HG03280 (cell line): ENCODE measurements around the gene TLE3.
"Not testable (repeated sequence)": the region's sequence is repeated elsewhere in the genome, so short reads cannot be mapped to it uniquely, and the experiment has no call there.

ENCODE experiments used
- ATAC-seq: cut with Tn5 transposase; IDR thresholded peaks from one replicate; pipeline ENCODE4 v1.9.1; 2021; ENCODE audit warnings: mild to moderate bottlenecking, moderate library complexity; ENCODE audit not compliant: unreplicated experiment

Gene TLE3

GRCh38 chr15:70127288-70127746 lies 29.6 kb upstream of the TLE3 start:
- no peak for ATAC-seq

DNA sequence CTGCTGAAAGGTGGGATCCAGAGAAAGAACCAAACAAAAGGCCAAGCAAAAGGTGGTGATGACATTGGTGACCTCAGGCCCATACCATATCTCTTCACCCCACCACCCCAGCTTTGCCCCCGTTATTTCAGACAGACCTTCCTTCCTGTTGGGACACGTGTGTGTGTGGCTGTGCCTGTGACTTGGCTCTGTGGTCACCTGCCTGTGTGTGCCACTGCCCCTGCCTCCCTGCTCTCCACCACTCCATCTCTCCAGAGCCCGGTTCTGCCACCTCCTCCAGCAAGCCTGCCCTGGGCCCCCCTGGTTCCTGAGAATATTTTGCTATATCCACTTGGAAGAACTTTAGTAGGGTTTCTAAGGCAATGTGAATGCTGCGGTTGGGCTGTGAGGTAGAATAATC lies 28.6 kb upstream of the TLE3 start:
- ATAC-seq, result no peak

DNA sequence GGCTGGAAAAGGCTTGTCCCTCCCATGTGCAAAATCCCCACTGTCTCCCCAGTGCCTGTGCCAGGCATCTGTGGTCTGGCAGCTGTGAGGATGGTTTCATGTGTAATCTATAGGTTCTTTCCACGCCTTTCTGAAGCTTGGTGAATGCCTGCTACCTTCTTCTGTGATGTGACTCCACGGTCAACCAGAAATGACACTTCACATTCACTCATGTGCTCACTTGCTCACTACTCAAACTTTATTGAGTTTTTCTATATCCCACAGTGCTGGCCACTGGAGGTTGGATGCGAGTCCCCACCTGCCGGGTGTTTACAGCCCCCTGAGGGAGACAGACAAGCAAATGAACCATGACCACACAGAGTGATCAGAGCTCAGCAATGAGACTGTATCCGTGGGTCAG lies 27.9 kb upstream of the TLE3 start:
- ATAC-seq, result no peak

DNA sequence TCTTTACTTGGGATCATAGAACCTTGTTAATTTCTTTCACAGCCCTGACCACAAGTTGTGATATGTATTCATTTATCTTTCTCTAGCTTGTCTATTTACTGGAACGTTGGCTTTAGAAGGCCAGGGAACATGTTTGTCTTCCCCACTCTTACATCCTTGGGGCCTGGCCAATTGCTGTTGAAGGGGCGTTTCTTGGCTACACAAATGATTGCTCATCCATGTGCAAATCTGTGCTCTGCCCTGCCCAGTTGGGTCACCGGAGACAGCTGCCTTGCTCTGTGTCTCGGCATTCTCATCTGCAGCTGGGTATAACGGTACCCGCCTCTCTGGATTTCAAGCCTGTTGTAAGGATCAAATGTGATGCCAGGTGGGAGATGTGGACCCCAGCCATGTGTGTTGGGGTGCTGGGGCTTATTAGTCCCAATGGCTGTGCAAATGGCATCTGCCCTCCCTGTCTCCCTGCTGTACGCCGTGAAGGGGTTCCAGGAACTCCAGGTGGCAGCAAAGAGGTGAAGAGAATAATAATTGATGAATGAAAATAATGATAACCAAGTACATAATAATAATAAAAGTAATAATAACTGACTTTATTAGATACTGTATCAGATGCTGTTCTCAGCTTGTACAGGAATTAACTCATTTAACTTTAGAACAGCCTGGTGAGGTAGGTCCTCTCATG lies 24.0 kb upstream of the TLE3 start:
- ATAC-seq, result no peak

- no peak for ATAC-seq
Observed at GRCh38 chr15:70120958-70121623, 23.4 kb upstream of the TLE3 start.

GRCh38 chr15:70119911-70120508 lies 22.3 kb upstream of the TLE3 start:
- no peak for ATAC-seq

GRCh38 chr15:70118599-70118998 lies 20.9 kb upstream of the TLE3 start:
- no peak for ATAC-seq

GRCh38 chr15:70116317-70116716 lies 18.6 kb upstream of the TLE3 start:
- no peak for ATAC-seq

GRCh38 chr15:70114221-70114620 lies 16.5 kb upstream of the TLE3 start:
- ATAC-seq, result no peak

DNA sequence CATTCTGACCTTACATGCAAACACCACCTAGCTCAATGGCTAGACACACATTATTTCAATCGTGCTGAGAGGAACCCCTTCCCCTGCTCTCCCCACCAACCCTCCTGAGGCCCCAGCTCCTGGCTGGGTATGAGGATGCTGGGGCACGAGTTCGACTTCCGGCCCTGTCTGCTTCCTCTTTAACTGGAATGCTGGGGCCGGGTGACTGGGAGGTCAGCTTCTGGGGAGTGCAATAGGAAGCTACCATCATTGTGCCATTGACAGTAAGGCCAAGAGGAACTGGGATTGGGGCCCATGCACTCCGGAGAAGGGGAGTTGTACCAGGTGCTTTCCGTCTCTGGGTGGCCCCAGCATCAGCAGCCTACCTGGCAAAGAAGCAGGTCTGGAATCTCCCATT lies 15.6 kb upstream of the TLE3 start:
- ATAC-seq, result no peak

DNA sequence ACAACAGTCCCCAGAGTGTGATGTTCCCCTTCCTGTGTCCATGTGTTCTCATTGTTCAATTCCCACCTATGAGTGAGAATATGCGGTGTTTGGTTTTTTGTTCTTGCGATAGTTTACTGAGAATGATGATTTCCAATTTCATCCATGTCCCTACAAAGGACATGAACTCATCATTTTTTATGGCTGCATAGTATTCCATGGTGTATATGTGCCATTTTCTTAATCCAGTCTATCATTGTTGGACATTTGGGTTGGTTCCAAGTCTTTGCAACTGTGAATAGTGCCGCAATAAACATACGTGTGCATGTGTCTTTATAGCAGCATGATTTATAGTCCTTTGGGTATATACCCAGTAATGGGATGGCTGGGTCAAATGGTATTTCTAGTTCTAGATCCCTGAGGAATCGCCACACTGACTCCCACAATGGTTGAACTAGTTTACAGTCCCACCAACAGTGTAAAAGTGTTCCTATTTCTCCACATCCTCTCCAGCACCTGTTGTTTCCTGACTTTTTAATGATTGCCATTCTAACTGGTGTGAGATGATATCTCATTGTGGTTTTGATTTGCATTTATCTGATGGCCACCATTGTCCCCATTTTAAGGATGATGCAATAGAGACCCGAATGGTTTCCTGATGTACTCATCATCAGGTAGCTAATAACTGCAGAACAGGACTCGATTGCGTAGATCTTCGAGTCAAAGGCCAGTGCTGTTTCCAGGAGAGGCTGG lies 15.0 kb upstream of the TLE3 start:
- ATAC-seq, result not testable (repeated sequence)

DNA sequence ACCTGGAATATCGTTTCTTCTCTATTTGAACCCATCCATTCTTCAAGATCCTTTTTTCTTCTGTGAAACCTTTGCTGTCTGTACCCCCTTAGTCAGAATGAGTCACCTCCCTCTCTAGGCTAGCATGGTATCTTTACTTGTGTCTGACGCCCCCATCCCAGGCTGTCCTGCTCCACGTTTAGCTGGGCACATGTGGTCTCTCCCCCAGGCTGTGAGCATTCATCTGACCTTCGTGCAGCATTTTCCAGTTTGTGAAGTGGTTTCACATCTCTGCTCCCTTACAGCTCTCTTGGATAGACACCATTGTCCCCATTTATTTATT lies 14.3 kb upstream of the TLE3 start:
- ATAC-seq, result no peak

DNA sequence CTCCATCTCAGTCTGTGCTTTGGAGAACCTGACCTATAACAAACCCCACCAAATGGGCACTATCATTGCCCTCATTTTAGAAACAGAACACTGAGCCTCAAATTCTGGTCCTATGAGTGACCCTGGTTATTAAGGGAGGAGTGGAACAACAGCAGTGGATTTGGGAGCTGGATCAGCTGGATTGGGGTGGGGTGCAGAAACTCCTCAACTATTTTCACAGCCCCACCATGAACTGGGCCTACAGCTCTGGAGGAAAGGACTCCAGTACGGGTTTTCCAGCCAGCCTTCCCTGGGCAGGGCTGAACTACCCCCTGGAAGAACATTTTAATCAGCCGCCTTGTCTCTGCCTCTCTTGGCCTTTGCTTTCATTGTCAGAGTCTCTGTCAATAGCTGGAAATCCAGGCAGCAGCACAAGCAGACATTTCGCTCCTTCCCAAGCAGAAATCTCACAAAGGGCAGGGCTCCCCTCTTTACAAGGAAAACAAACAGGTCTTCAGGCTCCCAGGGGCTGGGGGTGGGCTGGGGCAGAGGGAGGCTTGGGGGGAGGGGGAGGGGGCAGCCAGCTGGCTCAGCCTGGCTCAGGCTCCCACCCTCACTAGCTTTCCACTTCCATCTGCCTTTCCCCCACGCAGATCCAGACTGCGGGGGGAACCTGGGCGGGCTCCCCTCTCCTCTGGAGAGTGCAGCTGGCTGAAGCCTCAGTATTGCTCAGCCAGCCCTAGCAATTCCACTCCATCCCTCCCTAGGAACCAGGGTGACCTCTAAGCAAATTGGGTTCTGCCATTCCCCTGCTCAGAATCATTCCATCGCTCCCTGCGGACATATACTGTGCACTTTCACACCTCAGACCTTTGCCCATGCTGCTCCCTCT lies 13.7 kb upstream of the TLE3 start:
- ATAC-seq, result no peak

DNA sequence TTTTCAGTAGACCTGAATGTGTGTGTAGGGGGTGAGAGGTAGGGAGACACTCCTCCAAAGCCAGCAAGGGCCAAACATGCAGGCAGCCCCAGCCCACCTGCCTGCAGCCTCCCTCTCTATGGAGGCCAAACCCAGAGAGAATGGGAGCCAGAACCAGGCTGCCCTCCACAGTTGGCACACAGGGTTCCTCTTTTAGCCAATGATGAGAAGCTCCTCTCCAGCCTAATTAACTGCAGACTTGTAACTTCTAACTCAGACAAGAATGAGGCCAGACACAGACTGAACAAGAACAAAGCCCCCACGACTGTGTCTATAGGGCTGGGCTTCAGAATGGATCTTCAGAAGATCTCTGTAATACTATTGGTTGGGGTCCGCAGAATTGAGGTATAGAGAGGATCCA lies 12.3 kb upstream of the TLE3 start:
- ATAC-seq, result no peak

GRCh38 chr15:70109531-70109930 lies 11.8 kb upstream of the TLE3 start:
- ATAC-seq, result no peak

DNA sequence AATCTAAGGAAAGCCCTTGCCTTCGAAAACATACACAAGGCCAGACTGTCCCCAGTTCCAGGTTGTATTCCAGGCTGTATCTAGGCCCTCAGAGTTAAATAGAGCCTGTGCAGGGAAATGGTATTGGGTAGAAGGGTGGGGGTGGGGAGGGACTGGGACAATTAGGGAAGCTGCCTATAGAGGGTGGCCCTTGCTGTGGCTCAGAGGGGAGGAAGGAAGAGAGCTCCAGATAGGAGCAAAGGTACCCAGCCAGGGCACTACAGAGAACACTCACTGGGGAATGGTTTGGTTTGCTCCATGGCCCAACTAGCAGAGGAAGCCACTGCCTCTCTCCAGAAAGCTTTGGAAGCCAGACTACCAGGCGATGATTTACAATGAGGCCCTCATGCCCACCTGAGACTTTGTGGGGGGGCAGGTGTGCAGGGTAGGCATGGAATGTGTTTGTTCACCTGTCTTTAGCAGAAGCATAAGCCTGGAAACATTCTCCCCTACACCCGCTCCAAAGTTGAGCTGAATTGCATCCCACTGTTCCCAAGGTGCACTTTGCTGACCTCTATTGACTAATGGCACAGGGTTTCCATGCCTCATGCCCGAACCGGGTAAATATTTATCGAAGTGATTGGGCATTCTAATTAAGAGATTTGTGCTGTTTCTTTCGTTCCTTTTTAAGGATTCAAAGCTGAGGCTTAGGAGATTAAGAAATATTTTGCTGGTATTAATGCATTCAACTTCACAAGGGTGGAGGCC lies 6.3 kb upstream of the TLE3 start:
- ATAC-seq, result no peak

DNA sequence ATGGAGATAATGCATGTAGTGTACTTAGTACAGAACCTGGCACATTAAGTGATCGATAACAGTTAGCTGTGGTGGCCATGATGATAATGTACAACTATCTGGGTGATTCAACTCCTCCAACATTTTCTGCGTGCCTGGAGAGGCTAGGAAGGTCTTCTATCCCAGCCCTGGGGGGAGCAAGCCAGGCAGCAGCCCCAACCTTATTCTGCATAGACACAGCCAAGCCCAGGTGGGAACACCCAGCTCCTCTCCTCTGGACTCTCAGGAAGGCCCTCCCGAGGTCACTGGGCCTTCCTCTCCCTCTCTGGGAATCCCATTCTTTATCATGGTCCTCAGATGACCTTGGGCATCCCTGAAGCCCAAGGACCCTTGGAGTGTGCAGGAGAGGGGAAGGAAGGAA lies 5.1 kb upstream of the TLE3 start:
- ATAC-seq, result no peak

DNA sequence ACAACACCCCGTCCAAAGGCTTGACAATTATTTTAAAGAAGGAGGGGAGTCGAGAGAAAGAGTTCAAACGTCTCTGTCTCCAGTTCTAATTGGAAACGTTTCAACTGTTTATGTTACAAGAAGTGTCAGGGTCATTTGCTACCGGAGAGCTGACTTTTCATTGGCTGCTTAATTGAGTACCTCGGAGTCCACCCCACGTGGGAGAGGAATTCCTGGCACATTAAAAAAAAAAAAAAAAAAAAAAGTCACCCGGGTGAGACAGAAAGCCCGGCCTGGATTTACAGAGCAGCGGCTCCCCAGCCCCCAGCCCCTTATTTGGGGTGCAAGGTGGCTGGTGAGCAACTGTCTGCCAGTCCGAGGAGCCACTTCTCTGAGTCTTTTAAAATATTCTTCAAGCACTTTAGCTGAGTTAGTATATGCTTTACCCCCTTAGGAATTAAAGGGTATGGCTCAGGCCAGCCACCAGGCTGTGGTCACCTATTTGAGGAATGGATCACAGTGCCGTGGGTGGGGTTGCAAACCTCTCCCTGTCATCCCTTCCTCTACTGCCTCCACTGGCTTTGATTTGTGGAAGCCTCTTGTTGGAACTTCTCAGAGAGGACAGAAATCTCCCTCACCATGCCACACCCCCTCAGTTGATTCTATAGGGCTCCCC lies 3.9 kb upstream of the TLE3 start:
- no peak for ATAC-seq

DNA sequence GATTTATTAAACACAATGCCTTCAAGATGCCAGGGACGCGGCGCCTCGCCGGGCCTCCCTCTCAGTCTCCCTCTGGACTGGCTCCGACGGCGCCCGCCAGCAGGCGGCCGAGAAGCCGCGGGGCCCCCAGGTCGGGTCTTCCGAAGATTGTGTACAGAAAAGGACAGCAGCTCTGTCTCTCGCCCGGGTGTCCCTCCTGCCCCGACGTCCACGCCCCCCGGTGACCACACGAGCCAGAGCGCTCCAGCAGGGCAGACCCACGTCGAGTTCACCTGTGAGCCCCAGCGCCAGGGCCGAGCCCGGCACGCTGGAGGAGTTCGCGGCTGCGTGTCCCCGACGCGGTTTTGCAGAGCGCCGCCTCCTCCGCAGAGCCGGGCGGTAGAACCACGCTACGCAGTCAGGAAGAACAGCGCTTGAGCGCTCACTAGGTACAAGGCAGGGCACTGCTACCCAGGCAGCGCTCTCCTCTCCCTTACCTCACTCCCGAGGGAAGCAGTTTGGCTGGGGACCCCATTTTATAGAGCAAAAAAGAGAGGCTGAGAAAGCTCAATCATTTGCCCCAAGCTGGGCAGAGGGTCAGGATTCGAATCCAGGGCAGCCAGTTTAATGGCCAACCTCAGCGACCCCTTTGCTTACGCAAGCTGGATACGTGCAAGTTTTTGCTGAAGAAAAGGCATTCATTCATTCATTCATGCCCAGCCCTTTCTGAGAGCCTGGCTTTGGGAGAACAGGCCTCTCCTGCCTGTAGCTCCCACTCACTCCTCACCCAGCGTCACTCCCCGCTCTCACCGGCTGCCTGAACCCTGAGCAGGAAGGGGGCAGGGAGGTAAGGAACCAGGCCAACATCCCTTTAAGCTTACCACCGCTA lies 3.0 kb upstream of the TLE3 start:
- ATAC-seq, result no peak
